ENCODE data around the gene FSTL4. TPM values are rescaled to one million over a fixed set of nuclear protein-coding genes. Genes with fewer than 3 reads are reported as not detected.

FSTL4 gene
- total RNA-seq, 2 experiments from 2014 or later = 0.36 TPM; not detected in 1

GRCh38 chr5:133467335-133467779 is 145.0 kb downstream of the FSTL4 start:
- H3K27me3 Mint-ChIP-seq = peaks cover 9% of the 10 kb centered on the region
- CTCF ChIA-PET = no interaction called here

GRCh38 chr5:133466556-133467334 is 145.6 kb downstream of the FSTL4 start:
- Mint-ChIP-seq H3K9me3 (no peaks in the 10 kb centered on the region), H3K4me1 (ENCODE audit: low read depth) (peaks cover 6% of the 10 kb centered on the region), H3K4me3 (no peak overlapping the region), H3K36me3 (no peaks in the 10 kb centered on the region), H3K27me3 (peaks cover 8% of the 10 kb centered on the region), H3K27ac (no peak overlapping the region)
- POLR2A ChIA-PET = no interaction called here
- DNase-seq = no peak
- intact Hi-C loops (cut with micrococcal nuclease) = no loop called here
- CTCF ChIA-PET = no interaction called here

More at GRCh38 chr5:133467335-133467779, 145.0 kb downstream of the FSTL4 start:
- POLR2A ChIA-PET = no interaction called here
- H3K4me3 Mint-ChIP-seq = no peak overlapping the region
- H3K9me3 Mint-ChIP-seq = no peaks in the 10 kb centered on the region
- intact Hi-C loops (cut with micrococcal nuclease) = no loop called here
- H3K36me3 Mint-ChIP-seq = no peaks in the 10 kb centered on the region
- H3K4me1 Mint-ChIP-seq (ENCODE audit: low read depth) = peaks cover 6% of the 10 kb centered on the region
- peak; percentile 12 for DNase-seq
- no peak overlapping the region for H3K27ac Mint-ChIP-seq

GRCh38 chr5:133464013-133464412 is 148.3 kb downstream of the FSTL4 start:
- H3K9me3 Mint-ChIP-seq = no peaks in the 10 kb centered on the region
- H3K27ac Mint-ChIP-seq = no peak overlapping the region
- ChIA-PET CTCF (no interaction called here), POLR2A (no interaction called here)
- peaks cover 6% of the 10 kb centered on the region for H3K4me1 Mint-ChIP-seq (ENCODE audit: low read depth)
- no peaks in the 10 kb centered on the region for H3K36me3 Mint-ChIP-seq
- intact Hi-C loops (cut with micrococcal nuclease) = loop anchor here (5.0 kb wide), 1 partner anchor 42 kb away; no protein-coding TSS in a partner anchor
- DNase-seq = no peak
- no peaks in the 10 kb centered on the region for H3K27me3 Mint-ChIP-seq
- no peak overlapping the region for H3K4me3 Mint-ChIP-seq

GRCh38 chr5:133461796-133462516 is 150.4 kb downstream of the FSTL4 start:
- ChIA-PET POLR2A (no interaction called here), CTCF (interaction anchor here (2.6 kb wide), 1 partner anchor 38 kb away, joined by 7 read pairs; no protein-coding TSS in a partner anchor)
- H3K36me3 Mint-ChIP-seq = no peaks in the 10 kb centered on the region
- peaks cover 13% of the 10 kb centered on the region for H3K4me1 Mint-ChIP-seq (ENCODE audit: low read depth)
- no peaks in the 10 kb centered on the region for H3K27me3 Mint-ChIP-seq
- H3K4me3 Mint-ChIP-seq = no peak overlapping the region
- H3K27ac Mint-ChIP-seq = no peak overlapping the region
- no peak for DNase-seq
- no peaks in the 10 kb centered on the region for H3K9me3 Mint-ChIP-seq
- intact Hi-C loops (cut with micrococcal nuclease) = loop anchor here (2.0 to 5.0 kb wide), 2 partner anchors 40 to 351 kb away; no protein-coding TSS in a partner anchor

- ChIA-PET CTCF (interaction anchor here (1.1 to 1.5 kb wide), 4 partner anchors 36 to 349 kb away, joined by 3 to 10 read pairs (median 5); no protein-coding TSS in a partner anchor), POLR2A (no interaction called here)
- no peaks in the 10 kb centered on the region for H3K9me3 Mint-ChIP-seq
- H3K4me1 Mint-ChIP-seq (ENCODE audit: low read depth) = peaks cover 7% of the 10 kb centered on the region
- H3K36me3 Mint-ChIP-seq = no peaks in the 10 kb centered on the region
- intact Hi-C loops (cut with micrococcal nuclease) = loop anchor here (2.0 to 5.0 kb wide), 2 partner anchors 38 to 349 kb away; no protein-coding TSS in a partner anchor
- peak; percentile 63 for DNase-seq
- H3K27ac Mint-ChIP-seq = no peak overlapping the region
- no peak overlapping the region for H3K4me3 Mint-ChIP-seq
- peaks cover 2% of the 10 kb centered on the region for H3K27me3 Mint-ChIP-seq
Observed at GRCh38 chr5:133460172-133460758, 152.1 kb downstream of the FSTL4 start.

- no peak for DNase-seq
- H3K4me1 Mint-ChIP-seq (ENCODE audit: low read depth) = peaks cover 7% of the 10 kb centered on the region
- intact Hi-C loops (cut with micrococcal nuclease) = loop anchor here (2.0 to 10.0 kb wide), 3 partner anchors 37 to 349 kb away; no protein-coding TSS in a partner anchor
- H3K36me3 Mint-ChIP-seq = no peaks in the 10 kb centered on the region
- H3K9me3 Mint-ChIP-seq = no peaks in the 10 kb centered on the region
- ChIA-PET CTCF (interaction anchor here (1.1 to 1.5 kb wide), 4 partner anchors 36 to 349 kb away, joined by 3 to 10 read pairs (median 5); no protein-coding TSS in a partner anchor), POLR2A (no interaction called here)
- H3K27me3 Mint-ChIP-seq = peaks cover 2% of the 10 kb centered on the region
- no peak overlapping the region for H3K27ac Mint-ChIP-seq
- H3K4me3 Mint-ChIP-seq = no peak overlapping the region
Observed at GRCh38 chr5:133459474-133460160, 152.7 kb downstream of the FSTL4 start.

GRCh38 chr5:133458435-133458834 is 153.9 kb downstream of the FSTL4 start:
- H3K36me3 Mint-ChIP-seq = no peaks in the 10 kb centered on the region
- peaks cover 7% of the 10 kb centered on the region for H3K4me1 Mint-ChIP-seq (ENCODE audit: low read depth)
- no peak overlapping the region for H3K4me3 Mint-ChIP-seq
- DNase-seq = no peak
- H3K27ac Mint-ChIP-seq = no peak overlapping the region
- POLR2A ChIA-PET = no interaction called here
- no peaks in the 10 kb centered on the region for H3K9me3 Mint-ChIP-seq
- peaks cover 2% of the 10 kb centered on the region for H3K27me3 Mint-ChIP-seq
- CTCF ChIA-PET = interaction anchor here (1.2 to 3.1 kb wide), 2 partner anchors 33 to 34 kb away, joined by 3 to 15 read pairs; no protein-coding TSS in a partner anchor
- intact Hi-C loops (cut with micrococcal nuclease) = loop anchor here (10.0 kb wide), 1 partner anchor 94 kb away; no protein-coding TSS in a partner anchor

GRCh38 chr5:133457439-133458355 is 154.6 kb downstream of the FSTL4 start:
- DNase-seq = no peak
- POLR2A ChIA-PET = interaction anchor here (0.6 kb wide), 2 partner anchors 57 to 165 kb away, joined by 4 to 6 read pairs; no protein-coding TSS in a partner anchor
- Mint-ChIP-seq H3K27ac (no peak overlapping the region), H3K27me3 (peaks cover 2% of the 10 kb centered on the region), H3K4me3 (no peak overlapping the region), H3K4me1 (ENCODE audit: low read depth) (peaks cover 7% of the 10 kb centered on the region), H3K36me3 (no peaks in the 10 kb centered on the region), H3K9me3 (no peaks in the 10 kb centered on the region)
- CTCF ChIA-PET = interaction anchor here (1.2 to 3.1 kb wide), 2 partner anchors 32 to 34 kb away, joined by 3 to 15 read pairs; no protein-coding TSS in a partner anchor
- intact Hi-C loops (cut with micrococcal nuclease) = loop anchor here (10.0 kb wide), 1 partner anchor 93 kb away; no protein-coding TSS in a partner anchor

GRCh38 chr5:133456933-133457402 is 155.4 kb downstream of the FSTL4 start:
- Mint-ChIP-seq H3K4me3 (no peak overlapping the region), H3K4me1 (ENCODE audit: low read depth) (peaks cover 7% of the 10 kb centered on the region), H3K9me3 (no peaks in the 10 kb centered on the region), H3K36me3 (no peaks in the 10 kb centered on the region), H3K27me3 (peaks cover 2% of the 10 kb centered on the region), H3K27ac (no peak overlapping the region)
- no peak for DNase-seq
- ChIA-PET CTCF (interaction anchor here (1.2 to 3.1 kb wide), 2 partner anchors 31 to 33 kb away, joined by 3 to 15 read pairs; no protein-coding TSS in a partner anchor), POLR2A (interaction anchor here (0.6 kb wide), 2 partner anchors 58 to 164 kb away, joined by 4 to 6 read pairs; no protein-coding TSS in a partner anchor)
- intact Hi-C loops (cut with micrococcal nuclease) = loop anchor here (10.0 kb wide), 1 partner anchor 92 kb away; no protein-coding TSS in a partner anchor

- CTCF ChIA-PET = interaction anchor here (3.1 kb wide), 1 partner anchor 32 kb away, joined by 15 read pairs; no protein-coding TSS in a partner anchor
- Mint-ChIP-seq H3K27me3 (peaks cover 2% of the 10 kb centered on the region), H3K36me3 (no peaks in the 10 kb centered on the region), H3K4me3 (no peak overlapping the region), H3K9me3 (no peaks in the 10 kb centered on the region), H3K27ac (no peak overlapping the region), H3K4me1 (ENCODE audit: low read depth) (peaks cover 7% of the 10 kb centered on the region)
- intact Hi-C loops (cut with micrococcal nuclease) = loop anchor here (10.0 kb wide), 1 partner anchor 91 kb away; no protein-coding TSS in a partner anchor
- POLR2A ChIA-PET = no interaction called here
- DNase-seq = no peak
Observed at GRCh38 chr5:133455676-133456075, 156.7 kb downstream of the FSTL4 start.

Measured in activated CD4-positive, alpha-beta memory T cell treated with anti-CD3 and anti-CD28 coated beads for 36 hours (primary cell).